ACHN (cell line): ENCODE data around the gene NFX1.
"Not testable (repeated sequence)": the region's sequence is repeated elsewhere in the genome, so short reads cannot be mapped to it uniquely, and the experiment has no call there.

Experiments
- DNase-seq: peaks from one replicate; pipeline ENCODE4 v3.0.0-alpha.2; 2015
- in situ Hi-C: cut with HindIII; loops from 2 replicates; pipeline ENCODE4 v1.10.0; 2017; ENCODE audit warnings: low sequenced_read_pairs, low pct_ligation_motif_present, low pct_unique_long_range_greater_than_20kb

Gene NFX1

GRCh38 chr9:33295571-33295970, 5.3 kb downstream of the NFX1 start:
- in situ Hi-C loops, result no loop called here
- DNase-seq, result no peak

- no peak for DNase-seq
- in situ Hi-C loops, result no loop called here
Measured at GRCh38 chr9:33297432-33297831, 7.1 kb downstream of the NFX1 start.

GRCh38 chr9:33300546-33300945, 10.2 kb downstream of the NFX1 start:
- in situ Hi-C loops, result no loop called here
- no peak for DNase-seq

GRCh38 chr9:33304362-33304761, 14.0 kb downstream of the NFX1 start:
- in situ Hi-C loops, result no loop called here
- DNase-seq, result no peak

- DNase-seq, result no peak
- in situ Hi-C loops, result no loop called here
Measured at GRCh38 chr9:33306037-33306436, 15.7 kb downstream of the NFX1 start.

- DNase-seq, result no peak
- in situ Hi-C loops, result no loop called here
Measured at GRCh38 chr9:33307067-33307466, 16.8 kb downstream of the NFX1 start.

GRCh38 chr9:33309903-33310302, 19.6 kb downstream of the NFX1 start:
- DNase-seq, result no peak
- in situ Hi-C loops, result no loop called here

GRCh38 chr9:33310748-33311147, 20.4 kb downstream of the NFX1 start:
- in situ Hi-C loops, result no loop called here
- DNase-seq, result no peak

GRCh38 chr9:33311953-33312352, 21.6 kb downstream of the NFX1 start:
- in situ Hi-C loops, result no loop called here
- DNase-seq, result no peak

GRCh38 chr9:33315371-33315770, 25.1 kb downstream of the NFX1 start:
- no peak for DNase-seq
- in situ Hi-C loops, result no loop called here

- DNase-seq, in situ Hi-C loops: not testable (repeated sequence)
Measured at GRCh38 chr9:33317136-33317535, 26.8 kb downstream of the NFX1 start.

- in situ Hi-C loops, result no loop called here
Measured at GRCh38 chr9:33318225-33318624, 27.9 kb downstream of the NFX1 start.

GRCh38 chr9:33318781-33319180, 28.5 kb downstream of the NFX1 start:
- no peak for DNase-seq
- in situ Hi-C loops, result no loop called here

More at GRCh38 chr9:33318225-33318624, 27.9 kb downstream of the NFX1 start:
- DNase-seq, result no peak

GRCh38 chr9:33320230-33320567, 29.9 kb downstream of the NFX1 start:
- DNase-seq, result no peak
- in situ Hi-C loops, result no loop called here

- peak; percentile 83 for DNase-seq
Measured at GRCh38 chr9:33320568-33321261, 30.4 kb downstream of the NFX1 start.

GRCh38 chr9:33329117-33329563, 38.8 kb downstream of the NFX1 start:
- DNase-seq, result peak; percentile 95
- in situ Hi-C loops, result no loop called here

More at GRCh38 chr9:33320568-33321261, 30.4 kb downstream of the NFX1 start:
- in situ Hi-C loops, result no loop called here

GRCh38 chr9:33329979-33330378, 39.7 kb downstream of the NFX1 start:
- DNase-seq, result no peak
- in situ Hi-C loops, result no loop called here

- in situ Hi-C loops, result no loop called here
- no peak for DNase-seq
Measured at GRCh38 chr9:33331377-33331891, 41.1 kb downstream of the NFX1 start.

GRCh38 chr9:33332011-33332410, 41.7 kb downstream of the NFX1 start:
- in situ Hi-C loops, result no loop called here
- DNase-seq, result no peak

GRCh38 chr9:33332956-33333355, 42.6 kb downstream of the NFX1 start:
- in situ Hi-C loops, DNase-seq: not testable (repeated sequence)
